ENCODE results near the gene GPX6. TPM values are rescaled to one million over a fixed set of nuclear protein-coding genes. Genes with fewer than 3 reads are reported as not detected.
"Not testable (repeated sequence)": the region's sequence is repeated elsewhere in the genome, so short reads cannot be mapped to it uniquely, and the experiment has no call there.

GPX6 gene
- total RNA-seq, 1 donor: not detected

DNA sequence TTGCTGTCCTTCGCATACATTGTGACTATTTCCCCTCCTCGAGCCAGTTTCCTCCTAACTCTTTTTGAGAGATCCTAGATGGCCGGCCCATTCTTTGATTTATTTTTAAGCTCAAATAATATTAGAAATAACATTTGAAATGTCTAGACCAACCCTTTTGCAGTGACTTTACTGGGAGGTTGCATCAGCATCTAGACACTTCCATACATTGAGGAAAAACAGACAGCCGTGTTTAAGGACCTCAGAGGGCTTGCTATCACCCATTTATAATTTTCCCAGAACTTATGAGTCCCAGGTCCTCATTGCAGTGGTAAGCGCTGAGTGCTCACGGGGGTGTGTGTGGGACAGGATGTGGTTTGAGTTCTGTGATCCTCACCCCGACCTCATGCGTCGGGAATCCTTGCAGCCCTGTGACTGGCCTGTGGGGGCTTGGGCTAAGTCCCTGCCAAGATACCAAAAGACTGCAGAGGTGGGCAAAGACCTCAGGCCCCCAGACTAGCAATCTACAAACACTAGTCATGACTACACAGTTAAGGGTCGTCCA is 10.0 kb upstream of the GPX6 start, which contains the start of gene GPX5:
Gene GPX5, plus strand, starts transcription at position 386 of the 544 bp plus-strand sequence. Its CDS starts 133 bp downstream, at position 519.
- TF ChIP-seq, protein P1, sequence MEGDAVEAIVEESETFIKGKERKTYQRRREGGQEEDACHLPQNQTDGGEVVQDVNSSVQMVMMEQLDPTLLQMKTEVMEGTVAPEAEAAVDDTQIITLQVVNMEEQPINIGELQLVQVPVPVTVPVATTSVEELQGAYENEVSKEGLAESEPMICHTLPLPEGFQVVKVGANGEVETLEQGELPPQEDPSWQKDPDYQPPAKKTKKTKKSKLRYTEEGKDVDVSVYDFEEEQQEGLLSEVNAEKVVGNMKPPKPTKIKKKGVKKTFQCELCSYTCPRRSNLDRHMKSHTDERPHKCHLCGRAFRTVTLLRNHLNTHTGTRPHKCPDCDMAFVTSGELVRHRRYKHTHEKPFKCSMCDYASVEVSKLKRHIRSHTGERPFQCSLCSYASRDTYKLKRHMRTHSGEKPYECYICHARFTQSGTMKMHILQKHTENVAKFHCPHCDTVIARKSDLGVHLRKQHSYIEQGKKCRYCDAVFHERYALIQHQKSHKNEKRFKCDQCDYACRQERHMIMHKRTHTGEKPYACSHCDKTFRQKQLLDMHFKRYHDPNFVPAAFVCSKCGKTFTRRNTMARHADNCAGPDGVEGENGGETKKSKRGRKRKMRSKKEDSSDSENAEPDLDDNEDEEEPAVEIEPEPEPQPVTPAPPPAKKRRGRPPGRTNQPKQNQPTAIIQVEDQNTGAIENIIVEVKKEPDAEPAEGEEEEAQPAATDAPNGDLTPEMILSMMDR (IDR thresholded peaks at IDR 0.05; ENCODE audit: insufficient read depth, low read depth, low read length): no peak
- DNase-seq (ENCODE audit: low read depth): no peak
- no peak within 1 kb of the TSS for H3K4me3 ChIP-seq (ENCODE audit: low read depth, low read length)

DNA sequence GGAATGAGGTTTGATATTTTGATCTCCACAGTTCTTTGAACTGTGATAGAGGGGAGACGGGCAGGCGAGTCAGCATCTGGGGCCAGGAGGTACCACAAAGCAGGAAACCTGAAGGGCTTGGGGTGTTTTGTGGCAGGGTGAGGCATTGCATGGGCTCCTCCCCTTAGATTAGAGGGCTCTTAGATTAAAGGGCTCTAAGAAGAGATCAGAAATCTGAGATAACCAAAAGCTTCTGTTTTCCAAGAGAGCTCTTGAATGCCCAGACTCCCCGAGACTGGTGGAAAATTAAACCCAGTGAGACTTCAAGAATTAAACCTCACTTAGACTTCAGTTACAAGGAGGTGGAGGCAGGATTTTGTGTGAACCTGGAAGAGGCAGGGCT is 7.6 kb upstream of the GPX6 start:
- DNase-seq (ENCODE audit: low read depth): no peak
- no peak overlapping the region for H3K4me3 ChIP-seq (ENCODE audit: low read depth, low read length)
- TF ChIP-seq, protein P1 (IDR thresholded peaks at IDR 0.05; ENCODE audit: insufficient read depth, low read depth, low read length): no peak

DNA sequence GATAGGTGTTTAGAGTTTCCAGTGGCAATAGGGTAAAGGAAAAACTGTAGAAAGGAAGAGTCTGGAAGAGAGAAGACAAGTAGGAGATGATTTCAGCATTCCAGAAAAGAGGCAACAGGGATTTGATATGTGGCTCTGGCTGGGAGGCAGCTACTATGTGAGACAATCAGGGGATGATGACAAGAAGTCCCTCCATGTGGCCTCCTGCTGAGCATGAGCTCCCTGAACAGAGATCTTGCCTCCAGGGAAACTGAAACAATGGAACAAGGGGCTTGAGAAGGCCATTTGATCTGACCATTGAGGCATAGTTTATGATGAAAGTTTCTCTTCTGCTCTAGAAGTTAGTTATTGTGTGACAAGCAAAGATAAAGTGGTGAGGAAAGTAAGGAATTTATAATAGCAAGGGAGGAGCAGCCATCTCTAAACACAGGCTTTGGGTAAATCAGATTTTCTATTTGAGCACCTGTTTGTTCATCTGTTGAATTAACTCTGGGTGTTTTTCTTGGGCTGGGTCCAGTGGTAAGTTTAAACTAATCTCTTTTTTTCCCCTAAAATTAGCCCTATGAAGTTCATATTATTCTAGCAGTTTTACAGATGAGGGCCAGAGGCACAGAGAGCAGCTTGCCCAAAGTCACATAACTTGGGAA is 7.1 kb upstream of the GPX6 start:
- no peak overlapping the region for H3K4me3 ChIP-seq (ENCODE audit: low read depth, low read length)
- TF ChIP-seq, protein P1 (IDR thresholded peaks at IDR 0.05; ENCODE audit: insufficient read depth, low read depth, low read length): no peak
- no peak for DNase-seq (ENCODE audit: low read depth)

DNA sequence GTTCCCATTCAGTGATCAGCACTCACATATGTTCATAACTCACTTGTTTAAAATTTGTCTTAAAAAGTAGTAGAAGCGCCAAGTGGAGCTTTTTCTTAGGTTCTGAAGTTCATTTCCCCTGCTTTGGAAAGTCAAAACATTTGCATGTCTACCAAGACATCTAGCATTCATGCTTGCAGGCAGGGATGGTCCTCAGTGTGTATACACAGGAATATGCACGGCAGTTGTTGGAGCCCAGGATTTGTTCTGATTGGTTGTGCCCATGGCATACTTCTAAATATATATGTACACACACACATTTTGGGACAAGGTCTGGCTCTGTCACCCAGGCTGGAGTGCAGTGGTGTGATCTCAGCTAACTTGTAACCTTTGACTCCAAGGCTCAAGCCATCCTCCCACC is 2.4 kb upstream of the GPX6 start:
- TF ChIP-seq, protein P1 (IDR thresholded peaks at IDR 0.05; ENCODE audit: insufficient read depth, low read depth, low read length): no peak
- H3K4me3 ChIP-seq (ENCODE audit: low read depth, low read length): no peak overlapping the region
- DNase-seq (ENCODE audit: low read depth): no peak

DNA sequence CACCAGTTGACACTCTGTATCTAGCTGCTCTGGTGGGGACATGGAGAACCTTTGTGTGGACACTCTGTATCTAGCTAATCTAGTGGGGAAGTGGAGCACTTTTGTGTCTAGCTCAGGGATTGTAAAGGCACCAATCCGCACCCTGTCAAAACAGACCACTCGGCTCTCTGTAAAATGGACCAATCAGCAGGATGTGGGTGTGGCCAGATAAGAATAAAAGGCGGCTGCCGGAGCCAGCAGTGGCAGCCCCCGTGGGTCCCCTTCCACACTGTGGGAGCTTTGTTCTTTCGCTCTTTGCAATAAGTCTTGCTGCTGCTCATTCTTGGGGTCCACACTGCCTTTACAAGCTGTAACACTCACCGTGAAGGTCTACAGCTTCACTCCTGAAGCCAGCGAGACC is 3.2 kb downstream of the GPX6 start:
- not testable (repeated sequence) for H3K4me3 ChIP-seq (ENCODE audit: low read depth, low read length); DNase-seq (ENCODE audit: low read depth)

DNA sequence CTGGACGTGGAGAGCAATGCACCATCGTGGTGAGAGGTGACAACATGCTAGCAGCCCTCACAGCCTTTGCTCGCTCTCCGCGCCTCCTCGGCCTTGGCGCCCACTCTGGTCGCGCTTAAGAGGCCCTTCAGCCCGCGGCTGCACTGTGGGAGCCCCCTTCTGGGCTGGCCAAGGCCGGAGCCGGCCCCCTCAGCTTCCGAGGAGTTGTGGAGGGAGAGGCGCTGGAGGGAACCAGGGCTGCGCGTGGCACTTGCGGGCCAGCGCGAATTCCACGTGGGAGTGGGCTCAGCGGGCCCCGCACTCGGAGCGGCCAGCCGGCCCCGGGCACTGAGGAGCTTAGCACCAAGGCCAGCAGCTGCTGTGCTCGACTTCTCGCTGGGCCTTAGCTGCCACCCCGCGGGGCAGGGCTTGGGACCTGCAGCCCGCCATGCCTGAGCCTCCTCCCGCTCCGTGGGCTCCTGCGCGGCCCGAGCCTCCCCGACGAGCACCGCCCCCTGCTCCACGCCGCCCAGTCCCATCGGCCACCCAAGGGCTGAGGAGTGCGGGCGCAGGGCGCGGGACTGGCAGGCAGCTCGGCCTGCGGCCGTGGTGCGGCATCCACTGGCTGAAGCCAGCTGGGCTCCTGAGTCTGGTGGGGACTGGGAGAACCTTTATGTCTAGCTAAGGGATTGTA is 3.8 kb downstream of the GPX6 start:
- DNase-seq (ENCODE audit: low read depth): no peak
- TF ChIP-seq, protein P1 (IDR thresholded peaks at IDR 0.05; ENCODE audit: insufficient read depth, low read depth, low read length): no peak
- H3K4me3 ChIP-seq (ENCODE audit: low read depth, low read length): no peak overlapping the region

DNA sequence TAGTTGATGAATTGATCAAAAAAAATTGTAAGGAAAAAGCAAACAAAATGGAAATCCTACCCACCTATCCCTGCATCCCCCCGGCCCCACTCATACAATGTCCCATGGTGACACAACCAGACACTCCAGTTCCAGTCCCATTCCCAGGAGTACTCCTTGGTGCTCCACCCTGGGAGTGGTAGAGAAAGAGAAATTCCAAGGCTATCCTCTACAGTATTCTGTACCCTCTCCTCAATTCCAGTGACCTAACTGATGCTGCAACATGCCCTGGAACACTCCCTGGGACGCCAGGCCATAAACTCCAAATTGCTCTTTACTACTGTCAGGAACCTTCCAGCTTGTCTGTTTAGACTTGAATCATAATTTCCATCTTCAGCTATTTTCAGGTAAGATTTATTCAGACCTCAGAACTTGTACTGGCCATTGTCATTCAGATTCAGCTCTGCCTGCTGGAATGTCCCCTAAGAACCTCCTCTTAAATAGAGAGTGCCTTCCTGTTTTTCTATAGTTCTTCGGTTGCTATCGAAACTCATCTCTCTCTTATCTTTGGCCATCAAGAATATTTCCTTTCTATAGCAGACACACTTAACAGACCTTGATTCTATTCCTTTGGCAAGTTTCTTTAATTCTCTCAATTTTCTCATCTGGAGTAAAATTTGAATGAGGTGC is 8.7 kb downstream of the GPX6 start:
- no peak for DNase-seq (ENCODE audit: low read depth)
- H3K4me3 ChIP-seq (ENCODE audit: low read depth, low read length): no peak overlapping the region
- TF ChIP-seq, protein P1 (IDR thresholded peaks at IDR 0.05; ENCODE audit: insufficient read depth, low read depth, low read length): no peak

Data from fibroblast of villous mesenchyme (primary cell).